ENCODE measurements around the gene ZC3H15. TPM values are rescaled to one million over a fixed set of nuclear protein-coding genes. Genes with fewer than 3 reads are reported as not detected.

The ZC3H15 gene
- total and polyA plus RNA-seq, 2 of the 8 experiments (the other 6 are each of a cell fraction or from before 2014, with no cell fraction given), result 32.0 to 80.8 TPM

- TF ChIP-seq KDM4A (IDR thresholded peaks at IDR 0.05; ENCODE audit: low read depth, low read length, severe bottlenecking), result no peak
Observed at GRCh38 chr2:186540941-186541340, 54.9 kb downstream of the ZC3H15 start (continued).

Data from H1 (cell line).